ENCODE data around the gene TRIM63. TPM values are rescaled to one million over a fixed set of nuclear protein-coding genes. Genes with fewer than 3 reads are reported as not detected.

The TRIM63 gene
- total RNA-seq: not detected
- total RNA-seq (2013): not detected

- Mint-ChIP-seq H3K27me3 (ENCODE audit: low read depth in 2 of 2) (peaks cover 16 to 25% of the 10 kb centered on the region in 2 donors), H3K4me1 (no peaks in the 10 kb centered on the region), H3K4me3 (no peak within 1 kb of the TSS), H3K27ac (no peak within 1 kb of the TSS), H3K9me3 (no peaks in the 10 kb centered on the region), H3K36me3 (no peaks in the 10 kb centered on the region)
- Histone ChIP-seq H3K27ac (ENCODE audit: low read length) (no peak within 1 kb of the TSS), H3K4me3 (ENCODE audit: low read length) (no peak within 1 kb of the TSS), H3K4me1 (ENCODE audit: control insufficient read depth, insufficient read depth, low read length) (no peaks in the 10 kb centered on the region), H3K9me3 (ENCODE audit: control insufficient read depth, insufficient read depth, low read length) (no peaks in the 10 kb centered on the region), H3K27me3 (ENCODE audit: control insufficient read depth, insufficient read depth, low read length) (no peaks in the 10 kb centered on the region), H3K36me3 (ENCODE audit: control insufficient read depth, insufficient read depth, low read length) (no peaks in the 10 kb centered on the region)
- DNase-seq (no peak), ATAC-seq (no peak)
- WGBS (ENCODE audit: insufficient coverage): 76% methylated on average over 9 of the region's 9 CpGs
- no peak for TF ChIP-seq CTCF (IDR thresholded peaks at IDR 0.05)
- intact Hi-C loops (cut with micrococcal nuclease): no loop called here
Measured at GRCh38 chr1:26067432-26067911, at the start of gene TRIM63. TRIM63 (minus strand) TSS chr1:26067630; CDS start chr1:26067494, 136 bp downstream.

- Mint-ChIP-seq H3K36me3 (no peaks in the 10 kb centered on the region), H3K27me3 (ENCODE audit: low read depth in 2 of 2) (no peaks in the 10 kb centered on the region), H3K4me1 (peaks cover 13 to 15% of the 10 kb centered on the region in 2 donors), H3K4me3 (no peak overlapping the region), H3K27ac (no peak overlapping the region), H3K9me3 (no peaks in the 10 kb centered on the region)
- no peak for ATAC-seq
- H3K4me1 ChIP-seq (ENCODE audit: control insufficient read depth, insufficient read depth, low read length): peaks cover 13% of the 10 kb centered on the region
- no peaks in the 10 kb centered on the region for H3K27me3 ChIP-seq (ENCODE audit: control insufficient read depth, insufficient read depth, low read length)
- H3K4me3 ChIP-seq (ENCODE audit: low read length): no peak overlapping the region
- no peak overlapping the region for H3K27ac ChIP-seq (ENCODE audit: low read length)
- TF ChIP-seq CTCF (IDR thresholded peaks at IDR 0.05): no peak
- intact Hi-C loops (cut with micrococcal nuclease): loop anchor here (10.0 kb wide), 1 partner anchor 430 kb away; no protein-coding TSS in a partner anchor
- DNase-seq: no peak
- 95% methylated on average over 11 of the region's 12 CpGs for WGBS (ENCODE audit: insufficient coverage)
- H3K36me3 ChIP-seq (ENCODE audit: control insufficient read depth, insufficient read depth, low read length): peaks cover 23% of the 10 kb centered on the region
- no peaks in the 10 kb centered on the region for H3K9me3 ChIP-seq (ENCODE audit: control insufficient read depth, insufficient read depth, low read length)
Measured at GRCh38 chr1:26114165-26114927, 46.9 kb upstream of the TRIM63 start.

GRCh38 chr1:26112407-26112775 is 45.0 kb upstream of the TRIM63 start:
- peak overlapping the region; percentile 91 for H3K4me3 Mint-ChIP-seq
- Histone ChIP-seq H3K27me3 (ENCODE audit: control insufficient read depth, insufficient read depth, low read length) (no peaks in the 10 kb centered on the region), H3K9me3 (ENCODE audit: control insufficient read depth, insufficient read depth, low read length) (no peaks in the 10 kb centered on the region), H3K4me1 (ENCODE audit: control insufficient read depth, insufficient read depth, low read length) (peaks cover 13% of the 10 kb centered on the region), H3K36me3 (ENCODE audit: control insufficient read depth, insufficient read depth, low read length) (peaks cover 12% of the 10 kb centered on the region), H3K27ac (ENCODE audit: low read length) (peak overlapping the region; percentile 66), H3K4me3 (ENCODE audit: low read length) (peak overlapping the region; percentile 99)
- no peaks in the 10 kb centered on the region for H3K27me3 Mint-ChIP-seq (ENCODE audit: low read depth in 2 of 2)
- H3K9me3 Mint-ChIP-seq: no peaks in the 10 kb centered on the region
- H3K4me1 Mint-ChIP-seq: peaks cover 13 to 14% of the 10 kb centered on the region in 2 donors
- intact Hi-C loops (cut with micrococcal nuclease): loop anchor here (10.0 kb wide), 1 partner anchor 432 kb away; no protein-coding TSS in a partner anchor
- no peak for TF ChIP-seq CTCF (IDR thresholded peaks at IDR 0.05)
- DNase-seq (peak in 1 of 2 donors; percentile 45), ATAC-seq (no peak)
- peak overlapping the region; percentile 62 to 84 for H3K27ac Mint-ChIP-seq
- WGBS (ENCODE audit: insufficient coverage): 0% methylated on average over 9 of the region's 9 CpGs
- no peaks in the 10 kb centered on the region for H3K36me3 Mint-ChIP-seq
